GM20000 (cell line): ENCODE measurements around the gene GRHL1.

Experiments used
- DNase-seq: peaks from one replicate; pipeline ENCODE4 v3.0.0; 2012; ENCODE audit warnings: low spot score
- TF ChIP-seq, protein P1 (sequence below): IDR thresholded peaks from 2 replicates; pipeline ENCODE4 v1.5.1; 2012; ENCODE audit warnings: mild to moderate bottlenecking, control low read depth; ENCODE audit errors: extremely low read depth, missing control alignments

The GRHL1 gene

DNA sequence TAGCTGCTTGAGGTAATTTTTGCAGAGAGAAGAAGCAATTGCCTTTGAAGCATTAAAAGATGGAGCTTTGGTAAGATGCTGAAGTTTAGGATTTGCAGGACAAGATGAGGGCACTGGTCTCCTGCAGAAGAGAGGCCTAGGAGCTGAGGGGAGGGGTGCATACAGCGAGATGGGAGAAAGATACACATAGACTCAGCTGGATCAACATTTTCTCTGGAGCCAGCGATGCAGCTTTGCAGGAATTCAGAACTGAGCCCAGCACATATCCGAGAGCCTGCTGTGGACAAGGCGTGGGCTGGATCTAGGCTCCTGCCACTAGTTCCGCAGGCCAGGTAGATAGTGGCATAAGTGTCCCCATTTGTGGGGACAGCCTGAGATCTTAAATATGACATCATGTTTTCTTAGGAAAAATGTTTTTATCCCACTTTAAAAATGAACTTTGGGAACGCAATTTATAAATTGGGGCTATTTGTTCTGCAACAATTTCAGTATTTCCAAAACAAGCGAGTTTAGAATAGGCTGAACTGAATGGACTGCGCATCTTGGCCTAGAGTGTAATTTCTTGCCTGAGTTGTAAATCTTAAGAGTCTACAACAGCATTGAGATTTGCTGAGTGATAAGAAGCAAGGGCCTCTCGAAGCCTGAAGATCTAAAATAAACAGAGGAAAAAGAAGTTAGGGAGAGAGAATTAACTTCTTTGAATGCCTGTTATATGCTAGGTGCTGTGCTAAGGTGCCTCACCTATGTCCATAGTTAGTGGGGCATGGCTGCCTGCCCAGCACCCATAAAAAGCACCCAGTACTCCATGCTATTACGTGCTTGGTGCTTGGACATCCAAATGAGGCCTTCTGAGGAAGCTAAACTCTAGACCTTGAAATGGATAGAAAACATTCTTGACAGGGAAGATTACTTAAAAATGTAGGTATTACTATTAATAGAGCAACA, 17.3 kb downstream of the GRHL1 start:
- no peak for DNase-seq
- TF ChIP-seq, protein P1, sequence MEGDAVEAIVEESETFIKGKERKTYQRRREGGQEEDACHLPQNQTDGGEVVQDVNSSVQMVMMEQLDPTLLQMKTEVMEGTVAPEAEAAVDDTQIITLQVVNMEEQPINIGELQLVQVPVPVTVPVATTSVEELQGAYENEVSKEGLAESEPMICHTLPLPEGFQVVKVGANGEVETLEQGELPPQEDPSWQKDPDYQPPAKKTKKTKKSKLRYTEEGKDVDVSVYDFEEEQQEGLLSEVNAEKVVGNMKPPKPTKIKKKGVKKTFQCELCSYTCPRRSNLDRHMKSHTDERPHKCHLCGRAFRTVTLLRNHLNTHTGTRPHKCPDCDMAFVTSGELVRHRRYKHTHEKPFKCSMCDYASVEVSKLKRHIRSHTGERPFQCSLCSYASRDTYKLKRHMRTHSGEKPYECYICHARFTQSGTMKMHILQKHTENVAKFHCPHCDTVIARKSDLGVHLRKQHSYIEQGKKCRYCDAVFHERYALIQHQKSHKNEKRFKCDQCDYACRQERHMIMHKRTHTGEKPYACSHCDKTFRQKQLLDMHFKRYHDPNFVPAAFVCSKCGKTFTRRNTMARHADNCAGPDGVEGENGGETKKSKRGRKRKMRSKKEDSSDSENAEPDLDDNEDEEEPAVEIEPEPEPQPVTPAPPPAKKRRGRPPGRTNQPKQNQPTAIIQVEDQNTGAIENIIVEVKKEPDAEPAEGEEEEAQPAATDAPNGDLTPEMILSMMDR, result no peak

DNA sequence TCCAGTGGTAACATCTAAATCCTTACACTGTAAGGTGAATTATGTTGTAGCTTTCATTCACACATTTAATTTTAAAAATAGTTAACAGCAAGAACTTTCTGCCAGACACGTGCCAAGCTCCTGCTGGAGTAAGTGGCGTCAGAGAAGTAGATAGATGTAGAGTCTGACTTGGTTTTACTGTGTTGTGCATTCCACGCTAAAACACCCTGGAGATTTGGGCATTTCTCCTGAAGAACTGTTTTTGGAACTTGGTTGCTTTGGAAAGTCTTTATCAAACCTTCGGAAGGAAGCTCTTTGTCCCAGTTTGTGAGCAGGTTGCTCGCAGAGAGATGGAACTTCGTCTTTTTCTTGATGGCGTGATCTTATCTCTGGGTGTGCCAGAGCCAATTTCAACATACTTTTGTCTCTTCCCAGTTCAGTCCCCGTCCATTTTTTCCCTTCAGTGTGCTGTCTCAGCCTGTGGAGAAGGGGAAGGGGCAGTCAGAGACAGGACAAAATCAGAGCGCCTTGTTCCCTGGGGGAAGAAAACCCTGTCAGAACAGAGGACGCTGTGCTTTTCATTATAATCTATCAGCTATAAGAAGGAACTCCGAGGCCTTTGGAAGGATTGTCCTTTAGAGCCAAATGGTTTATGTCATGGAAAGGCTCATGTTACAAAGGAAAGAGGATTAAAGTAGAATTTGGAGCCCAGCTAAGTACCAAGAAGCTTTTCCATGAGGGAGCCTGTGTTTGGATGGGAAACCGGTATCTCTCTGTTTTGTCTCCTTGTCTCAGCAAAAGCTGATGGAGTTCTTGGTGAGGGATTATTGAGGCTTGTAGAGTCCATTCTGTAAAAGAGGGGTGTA, 18.9 kb downstream of the GRHL1 start:
- DNase-seq, result no peak
- TF ChIP-seq, protein P1, result no peak

DNA sequence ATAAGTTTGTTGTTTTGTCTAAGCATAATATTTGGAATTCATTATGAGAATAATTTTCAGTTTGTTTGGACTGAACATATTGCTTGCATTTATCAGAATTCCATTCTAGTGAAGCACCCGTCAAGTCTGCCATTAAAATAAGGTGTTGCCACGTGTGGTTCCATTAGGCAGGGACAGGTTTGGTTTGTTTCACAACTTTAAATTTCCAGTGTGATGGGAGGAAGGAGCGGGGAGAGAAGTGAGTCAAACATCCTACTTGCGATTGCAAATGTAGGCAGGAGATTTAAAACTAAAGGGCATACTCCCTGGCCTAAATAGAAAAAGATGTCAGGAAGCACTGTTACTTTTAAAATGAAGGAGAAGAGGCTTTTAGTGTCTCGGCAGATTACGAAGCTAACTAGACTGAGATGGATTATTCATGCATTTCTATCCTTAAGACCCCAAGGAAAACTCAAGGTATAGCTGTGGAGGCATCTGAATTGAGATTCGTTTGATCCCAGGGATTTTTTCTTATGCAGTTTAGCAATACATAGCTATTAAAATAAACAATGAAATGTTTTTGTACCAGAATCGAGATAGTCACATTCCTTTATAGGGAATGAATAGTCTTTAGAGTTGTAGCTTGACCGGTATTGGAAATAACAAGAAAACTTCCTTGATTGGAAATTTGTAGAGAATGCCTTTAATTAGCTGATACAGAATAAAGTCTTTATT, 19.8 kb downstream of the GRHL1 start:
- TF ChIP-seq, protein P1, result no peak
- no peak for DNase-seq

DNA sequence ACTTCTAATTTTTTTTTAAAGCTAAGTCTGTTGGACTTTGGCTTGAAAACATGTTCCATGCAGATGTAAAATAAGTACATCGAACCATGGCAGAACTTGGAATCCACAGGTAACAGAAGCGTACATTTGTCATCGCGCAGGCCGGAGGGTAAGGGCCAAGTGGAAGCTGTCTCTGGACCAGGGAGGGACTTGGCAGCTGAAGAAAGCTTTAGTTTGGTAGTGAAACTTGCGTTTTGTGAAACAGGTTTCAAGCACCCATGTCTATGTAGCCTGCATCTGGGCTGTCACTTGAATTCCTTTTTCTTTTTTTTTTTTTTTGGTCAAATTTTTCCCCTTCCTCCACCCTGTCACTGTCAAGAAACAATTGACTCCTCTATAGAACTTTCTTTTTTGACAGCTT, 20.4 kb downstream of the GRHL1 start:
- no peak for DNase-seq
- TF ChIP-seq, protein P1, result no peak

DNA sequence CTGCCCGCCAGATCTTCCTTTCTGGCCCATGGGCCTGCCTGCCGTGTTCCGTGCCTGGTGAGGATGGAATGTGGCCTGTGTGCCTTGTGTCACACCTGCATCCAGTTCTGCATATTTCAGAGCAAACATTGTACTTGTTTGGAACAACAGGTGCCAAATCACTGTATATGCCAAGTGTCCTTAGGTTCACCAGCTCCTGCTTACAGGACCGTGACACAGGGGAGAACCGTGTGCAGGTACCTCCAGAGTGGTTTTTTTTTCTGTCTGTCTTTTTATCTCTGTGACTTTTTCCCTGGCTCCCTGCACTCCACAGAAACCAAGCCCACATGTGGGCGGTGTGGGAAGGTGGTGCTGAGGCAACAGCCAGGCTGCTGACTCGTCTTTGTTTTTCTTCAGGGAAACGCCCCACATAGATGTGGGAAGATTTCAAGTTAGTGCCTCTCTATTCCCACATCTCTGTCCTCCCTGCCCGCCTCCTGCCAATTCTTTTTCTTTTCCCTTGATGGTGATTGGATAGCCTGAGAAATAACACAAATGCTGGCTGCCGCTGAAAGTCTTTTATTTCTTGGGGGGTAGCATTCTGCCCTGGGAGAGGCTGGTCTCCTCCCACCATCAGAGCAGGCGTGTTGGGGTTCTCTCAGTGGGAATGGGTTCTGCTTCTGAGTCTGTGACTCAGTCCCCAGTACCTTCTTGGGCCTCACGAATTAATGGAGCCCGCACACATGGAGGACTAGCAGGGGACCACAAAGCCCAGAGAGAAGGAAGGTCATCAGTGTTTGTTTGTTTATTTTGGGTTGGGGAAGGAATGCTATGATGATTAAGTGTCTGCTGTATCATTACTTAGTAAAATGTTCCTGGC, 21.4 kb downstream of the GRHL1 start:
- TF ChIP-seq, protein P1, result no peak
- DNase-seq, result no peak

DNA sequence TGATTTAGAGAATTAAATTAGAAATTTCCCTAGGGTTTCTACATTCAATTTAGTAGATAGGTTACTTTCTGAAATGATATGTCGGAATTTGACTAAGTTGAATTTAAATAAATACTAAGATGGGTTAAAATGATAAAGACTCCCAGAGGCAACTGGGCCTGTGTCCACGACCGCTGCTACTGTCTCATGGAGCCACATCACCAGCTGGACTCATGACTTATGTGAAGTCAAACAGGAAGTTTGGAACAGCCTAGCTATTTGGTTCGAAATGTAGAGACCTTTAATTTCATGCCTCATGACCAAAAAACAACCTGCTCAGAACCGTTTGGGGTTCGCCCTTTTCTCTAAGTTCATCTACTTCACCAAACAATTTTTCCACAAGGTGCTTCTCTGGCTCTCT, 22.2 kb downstream of the GRHL1 start:
- DNase-seq, result no peak
- TF ChIP-seq, protein P1, result no peak
